ENCODE data around the gene UBA1.

UBA1 gene

GRCh38 chrX:47247206-47247998 is 53.8 kb downstream of the UBA1 start:
- Histone ChIP-seq H3K4me3 (ENCODE audit: insufficient read depth in 1 of 2, low read depth in 1 of 2, low read length in 2 of 2) (no peak overlapping the region), H3K23ac (ENCODE audit: low read length in 2 of 2) (no peak overlapping the region), H3K27me3 (ENCODE audit: control insufficient read depth in 1 of 2, insufficient read depth in 1 of 2, low read length in 2 of 2) (peaks cover 0 to 52% of the 10 kb centered on the region in 2 experiments), H2BK120ac (ENCODE audit: low read depth, low read length) (no peak overlapping the region), H3K36me3 (ENCODE audit: control insufficient read depth in 1 of 2, insufficient read depth in 2 of 2, low read depth in 1 of 2, low read length in 2 of 2) (peaks cover 50 to 52% of the 10 kb centered on the region in 2 experiments), H2AK5ac (ENCODE audit: low read length, severe bottlenecking) (no peak overlapping the region), H2BK15ac (ENCODE audit: low read depth, poor library complexity, severe bottlenecking) (no peak overlapping the region), H4K91ac (ENCODE audit: low read length) (no peak overlapping the region), H3K9ac (ENCODE audit: low read length) (no peak overlapping the region), H3K79me1 (replicated peaks; ENCODE audit: low read length, poor library complexity, severe bottlenecking) (peaks cover 5% of the 10 kb centered on the region), H2BK12ac (ENCODE audit: low read length in 2 of 2) (no peak overlapping the region), H3K27ac (ENCODE audit: low read length, poor library complexity, severe bottlenecking) (no peak overlapping the region), H2AFZ (ENCODE audit: low read depth, low read length) (no peak overlapping the region), H3K14ac (ENCODE audit: low read length in 2 of 2) (no peak overlapping the region), H4K8ac (ENCODE audit: low read length) (no peak overlapping the region), H3K4me2 (ENCODE audit: low read length, poor library complexity, severe bottlenecking) (no peak overlapping the region), H3K4me1 (ENCODE audit: control insufficient read depth, insufficient read depth, low read depth, low read length) (no peaks in the 10 kb centered on the region), H2BK5ac (ENCODE audit: low read depth, low read length, poor library complexity, severe bottlenecking) (no peak overlapping the region), H3K4ac (ENCODE audit: low read depth in 1 of 2, low read length in 2 of 2) (no peak overlapping the region), H3K9me3 (ENCODE audit: control insufficient read depth, low read length) (no peaks in the 10 kb centered on the region), H3K18ac (ENCODE audit: low read depth in 1 of 2, low read length in 2 of 2) (no peak overlapping the region)
- whole genome bisulfite sequencing = 87% methylated on average over 20 of the region's 23 CpGs
- peak; percentile 16 for DNase-seq

GRCh38 chrX:47247999-47248320 is 54.3 kb downstream of the UBA1 start:
- H3K18ac ChIP-seq (ENCODE audit: low read depth in 1 of 2, low read length in 2 of 2) = no peak overlapping the region
- H3K4me2 ChIP-seq (ENCODE audit: low read length, poor library complexity, severe bottlenecking) = no peak overlapping the region
- 100% methylated on average over 5 of the region's 13 CpGs for WGBS
- no peak overlapping the region for H3K4me3 ChIP-seq (ENCODE audit: insufficient read depth in 1 of 2, low read depth in 1 of 2, low read length in 2 of 2)
- H3K23ac ChIP-seq (ENCODE audit: low read length in 2 of 2) = no peak overlapping the region
- no peak overlapping the region for H2AFZ ChIP-seq (ENCODE audit: low read depth, low read length)
- no peak overlapping the region for H2BK15ac ChIP-seq (ENCODE audit: low read depth, poor library complexity, severe bottlenecking)
- H3K9me3 ChIP-seq (ENCODE audit: control insufficient read depth, low read length) = peaks cover 3% of the 10 kb centered on the region
- H3K4ac ChIP-seq (ENCODE audit: low read depth in 1 of 2, low read length in 2 of 2) = no peak overlapping the region
- no peak overlapping the region for H3K14ac ChIP-seq (ENCODE audit: low read length in 2 of 2)
- H4K8ac ChIP-seq (ENCODE audit: low read length) = no peak overlapping the region
- no peak overlapping the region for H2BK5ac ChIP-seq (ENCODE audit: low read depth, low read length, poor library complexity, severe bottlenecking)
- peaks cover 0 to 48% of the 10 kb centered on the region in 2 experiments for H3K27me3 ChIP-seq (ENCODE audit: control insufficient read depth in 1 of 2, insufficient read depth in 1 of 2, low read length in 2 of 2)
- no peak overlapping the region for H4K91ac ChIP-seq (ENCODE audit: low read length)
- H3K9ac ChIP-seq (ENCODE audit: low read length) = no peak overlapping the region
- no peak overlapping the region for H2BK12ac ChIP-seq (ENCODE audit: low read length in 2 of 2)
- H3K79me1 ChIP-seq (replicated peaks; ENCODE audit: low read length, poor library complexity, severe bottlenecking) = peaks cover 4% of the 10 kb centered on the region
- H3K4me1 ChIP-seq (ENCODE audit: control insufficient read depth, insufficient read depth, low read depth, low read length) = no peaks in the 10 kb centered on the region
- DNase-seq = no peak
- H2AK5ac ChIP-seq (ENCODE audit: low read length, severe bottlenecking) = no peak overlapping the region
- H2BK120ac ChIP-seq (ENCODE audit: low read depth, low read length) = no peak overlapping the region
- no peak overlapping the region for H3K27ac ChIP-seq (ENCODE audit: low read length, poor library complexity, severe bottlenecking)
- H3K36me3 ChIP-seq (ENCODE audit: control insufficient read depth in 1 of 2, insufficient read depth in 2 of 2, low read depth in 1 of 2, low read length in 2 of 2) = peaks cover 46 to 47% of the 10 kb centered on the region in 2 experiments

DNA sequence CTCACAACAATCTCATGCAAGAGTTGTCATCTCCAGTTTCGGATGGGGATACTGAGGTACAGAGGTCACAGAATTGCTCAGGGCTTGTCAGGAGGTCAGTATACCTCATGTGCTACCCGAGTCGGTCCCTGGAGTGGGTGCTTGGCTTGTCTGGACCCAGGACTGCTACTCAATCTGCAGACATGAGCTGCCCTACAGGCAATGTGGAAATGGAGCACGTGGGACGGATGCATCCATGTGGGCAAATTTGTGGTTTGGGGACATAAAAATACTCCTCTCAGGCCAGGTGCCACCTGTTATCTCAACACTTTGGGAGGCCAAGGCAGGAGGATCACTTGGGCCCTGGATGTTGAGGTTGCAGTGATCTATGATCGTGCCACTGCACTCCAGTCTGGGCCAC is 54.9 kb downstream of the UBA1 start:
- H3K4me2 ChIP-seq (ENCODE audit: low read length, poor library complexity, severe bottlenecking) = no peak overlapping the region
- no peak overlapping the region for H2BK12ac ChIP-seq (ENCODE audit: low read length in 2 of 2)
- H3K27me3 ChIP-seq (ENCODE audit: control insufficient read depth in 1 of 2, insufficient read depth in 1 of 2, low read length in 2 of 2) = peaks cover 0 to 46% of the 10 kb centered on the region in 2 experiments
- no peak overlapping the region for H3K4ac ChIP-seq (ENCODE audit: low read depth in 1 of 2, low read length in 2 of 2)
- H2BK120ac ChIP-seq (ENCODE audit: low read depth, low read length) = no peak overlapping the region
- no peak overlapping the region for H3K14ac ChIP-seq (ENCODE audit: low read length in 2 of 2)
- no peak overlapping the region for H4K8ac ChIP-seq (ENCODE audit: low read length)
- H2AK5ac ChIP-seq (ENCODE audit: low read length, severe bottlenecking) = no peak overlapping the region
- no peaks in the 10 kb centered on the region for H3K4me1 ChIP-seq (ENCODE audit: control insufficient read depth, insufficient read depth, low read depth, low read length)
- peaks cover 3% of the 10 kb centered on the region for H3K9me3 ChIP-seq (ENCODE audit: control insufficient read depth, low read length)
- no peak overlapping the region for H3K4me3 ChIP-seq (ENCODE audit: insufficient read depth in 1 of 2, low read depth in 1 of 2, low read length in 2 of 2)
- H3K23ac ChIP-seq (ENCODE audit: low read length in 2 of 2) = no peak overlapping the region
- DNase-seq = no peak
- peaks cover 42 to 43% of the 10 kb centered on the region in 2 experiments for H3K36me3 ChIP-seq (ENCODE audit: control insufficient read depth in 1 of 2, insufficient read depth in 2 of 2, low read depth in 1 of 2, low read length in 2 of 2)
- WGBS = 98% methylated on average over 5 of the region's 6 CpGs
- peaks cover 3% of the 10 kb centered on the region for H3K79me1 ChIP-seq (replicated peaks; ENCODE audit: low read length, poor library complexity, severe bottlenecking)
- H2AFZ ChIP-seq (ENCODE audit: low read depth, low read length) = no peak overlapping the region
- no peak overlapping the region for H4K91ac ChIP-seq (ENCODE audit: low read length)
- H3K9ac ChIP-seq (ENCODE audit: low read length) = no peak overlapping the region
- H3K27ac ChIP-seq (ENCODE audit: low read length, poor library complexity, severe bottlenecking) = no peak overlapping the region
- H2BK5ac ChIP-seq (ENCODE audit: low read depth, low read length, poor library complexity, severe bottlenecking) = no peak overlapping the region
- no peak overlapping the region for H2BK15ac ChIP-seq (ENCODE audit: low read depth, poor library complexity, severe bottlenecking)
- no peak overlapping the region for H3K18ac ChIP-seq (ENCODE audit: low read depth in 1 of 2, low read length in 2 of 2)

GRCh38 chrX:47250017-47250347 is 56.4 kb downstream of the UBA1 start:
- Histone ChIP-seq H3K18ac (ENCODE audit: low read depth in 1 of 2, low read length in 2 of 2) (no peak overlapping the region), H2BK5ac (ENCODE audit: low read depth, low read length, poor library complexity, severe bottlenecking) (no peak overlapping the region), H3K9me3 (ENCODE audit: control insufficient read depth, low read length) (peaks cover 12% of the 10 kb centered on the region), H3K9ac (ENCODE audit: low read length) (no peak overlapping the region), H3K27ac (ENCODE audit: low read length, poor library complexity, severe bottlenecking) (no peak overlapping the region), H2BK15ac (ENCODE audit: low read depth, poor library complexity, severe bottlenecking) (no peak overlapping the region), H3K4me1 (ENCODE audit: control insufficient read depth, insufficient read depth, low read depth, low read length) (no peaks in the 10 kb centered on the region), H2AFZ (ENCODE audit: low read depth, low read length) (no peak overlapping the region), H3K79me1 (replicated peaks; ENCODE audit: low read length, poor library complexity, severe bottlenecking) (no peaks in the 10 kb centered on the region), H3K36me3 (ENCODE audit: control insufficient read depth in 1 of 2, insufficient read depth in 2 of 2, low read depth in 1 of 2, low read length in 2 of 2) (peaks cover 28 to 32% of the 10 kb centered on the region in 2 experiments), H3K4me2 (ENCODE audit: low read length, poor library complexity, severe bottlenecking) (no peak overlapping the region), H3K4me3 (ENCODE audit: insufficient read depth in 1 of 2, low read depth in 1 of 2, low read length in 2 of 2) (no peak overlapping the region), H3K14ac (ENCODE audit: low read length in 2 of 2) (no peak overlapping the region), H4K8ac (ENCODE audit: low read length) (no peak overlapping the region), H4K91ac (ENCODE audit: low read length) (no peak overlapping the region), H2BK120ac (ENCODE audit: low read depth, low read length) (no peak overlapping the region), H2BK12ac (ENCODE audit: low read length in 2 of 2) (no peak overlapping the region), H3K4ac (ENCODE audit: low read depth in 1 of 2, low read length in 2 of 2) (no peak overlapping the region), H2AK5ac (ENCODE audit: low read length, severe bottlenecking) (no peak overlapping the region), H3K27me3 (ENCODE audit: control insufficient read depth in 1 of 2, insufficient read depth in 1 of 2, low read length in 2 of 2) (peaks cover 0 to 43% of the 10 kb centered on the region in 2 experiments), H3K23ac (ENCODE audit: low read length in 2 of 2) (no peak overlapping the region)
- WGBS = 100% methylated on average over 5 of the region's 6 CpGs
- DNase-seq = no peak
